SK-N-SH (cell line): ENCODE data around the gene NEK6. TPM values are rescaled to one million over a fixed set of nuclear protein-coding genes. Genes with fewer than 3 reads are reported as not detected.

ENCODE experiments used
- CTCF ChIA-PET: fragments of 300-600, 350-600 bp; formaldehyde crosslinking; extraction: SDS; loops from one replicate; lab custom pipeline; 2021; lab: Yijun Ruan, JAX
- POLR2A ChIA-PET: fragments of 350-600 bp; sonication (Branson Sonifier 250); formaldehyde crosslinking; extraction: SDS; loops from one replicate; lab custom pipeline; 2020; ENCODE audit warnings: antibody characterized with exemption, inconsistent platforms; lab: Yijun Ruan, JAX
- DNase-seq: peaks from one replicate; pipeline ENCODE4 v3.0.0; 2012
- H2AFZ ChIP-seq: fragments of 200-600 bp; sonication (generic); 2 replicates; pipeline ENCODE4 v1.8.1; 2016; ENCODE audit warnings: antibody characterized with exemption, mild to moderate bottlenecking, low read depth
- H3F3A ChIP-seq: fragments of 200-600 bp; sonication (generic); replicated peaks from 2 replicates; pipeline ENCODE3; 2016; ENCODE audit warnings: antibody characterized with exemption, mild to moderate bottlenecking; ENCODE audit not compliant: insufficient read depth
- H3K27ac ChIP-seq, 2 experiments: fragments of 200-500 bp in 1 of 2; fragments of 200-600 bp in 1 of 2; sonication (Bioruptor generic) in 1 of 2; sonication (generic), shearing (Covaris generic) in 1 of 2; 2 replicates each; pipeline versions ENCODE4 v1.5.1 to v1.6.1; 2014 to 2016; ENCODE audit warnings: low read depth in 2 of 2, inconsistent platforms in 1 of 2, low read length in 1 of 2, mild to moderate bottlenecking in 1 of 2, mixed read lengths in 1 of 2
- H3K27me3 ChIP-seq: fragments of 200-600 bp; sonication (generic), shearing (Covaris generic); 2 replicates; pipeline ENCODE4 v1.6.1; 2016; ENCODE audit warnings: mixed run types; ENCODE audit not compliant: insufficient read depth
- H3K36me3 ChIP-seq, 2 experiments: fragments of 200-500 bp in 1 of 2; fragments of 200-600 bp in 1 of 2; sonication (Bioruptor generic) in 1 of 2; sonication (generic) in 1 of 2; replicated peaks in 1 of 2; 2 replicates each; pipeline versions ENCODE3 to v1.5.1; 2014 to 2016; ENCODE audit warnings: low read length in 1 of 2, mild to moderate bottlenecking in 1 of 2; ENCODE audit not compliant: insufficient read depth in 2 of 2, control insufficient read depth in 1 of 2
- H3K4me1 ChIP-seq, 2 experiments: fragments of 200-500 bp in 1 of 2; fragments of 200-600 bp in 1 of 2; sonication (Bioruptor generic) in 1 of 2; sonication (generic), shearing (Covaris generic) in 1 of 2; 2 replicates each; pipeline versions ENCODE4 v1.5.1 to v1.6.1; 2014 to 2016; ENCODE audit warnings: low read depth in 1 of 2, low read length in 1 of 2, mixed run types in 1 of 2; ENCODE audit not compliant: insufficient read depth in 2 of 2, control insufficient read depth in 1 of 2
- H3K4me2 ChIP-seq: fragments of 200-600 bp; sonication (generic), shearing (Covaris generic); 2 replicates; pipeline ENCODE4 v1.6.1; 2017; ENCODE audit warnings: mixed run types
- H3K4me3 ChIP-seq, 2 experiments: fragments of 200-500 bp in 1 of 2; fragments of 200-600 bp in 1 of 2; sonication (Bioruptor generic) in 1 of 2; sonication (generic), shearing (Covaris generic) in 1 of 2; 2 replicates each; pipeline versions ENCODE4 v1.5.1 to v1.8.1; 2014 to 2016; ENCODE audit warnings: low read depth in 2 of 2, inconsistent platforms in 1 of 2, low read length in 1 of 2, mild to moderate bottlenecking in 1 of 2, mixed read lengths in 1 of 2, moderate library complexity in 1 of 2
- H3K79me2 ChIP-seq: fragments of 200-600 bp; sonication (generic); 2 replicates; pipeline ENCODE4 v1.8.1; 2017; ENCODE audit warnings: mild to moderate bottlenecking; ENCODE audit not compliant: insufficient read depth
- H3K9ac ChIP-seq: fragments of 200-600 bp; sonication (generic); 2 replicates; pipeline ENCODE4 v1.6.1; 2017; ENCODE audit warnings: mixed run types
- H3K9me2 ChIP-seq: fragments of 200-600 bp; sonication (generic); 2 replicates; pipeline ENCODE4 v1.6.1; 2017; ENCODE audit warnings: mixed run types
- H3K9me3 ChIP-seq: fragments of 200-600 bp; sonication (generic); 2 replicates; pipeline ENCODE4 v1.6.1; 2017; ENCODE audit warnings: mixed run types, mild to moderate bottlenecking, moderate library complexity
- H4K20me1 ChIP-seq: fragments of 200-600 bp; sonication (generic); 2 replicates; pipeline ENCODE4 v1.6.1; 2017; ENCODE audit warnings: mild to moderate bottlenecking, mixed run types; ENCODE audit not compliant: insufficient read depth
- CHD2 ChIP-seq: fragments of 150-350 bp; IDR thresholded peaks from 2 replicates; pipeline ENCODE4 v1.6.1; 2018; ENCODE audit warnings: low read length; ENCODE audit not compliant: partially characterized antibody
- ELF1 ChIP-seq: IDR thresholded peaks from 2 replicates; pipeline ENCODE4 v1.4.0; 2012
- FOSL2 ChIP-seq: IDR thresholded peaks from 2 replicates; pipeline ENCODE4 v1.4.0; 2012; ENCODE audit warnings: low read depth, mild to moderate bottlenecking, moderate library complexity, borderline replicate concordance
- FOXJ3 ChIP-seq: sonication (generic); formaldehyde crosslinking; IDR thresholded peaks from 2 replicates; pipeline ENCODE4 v1.5.1; 2020; ENCODE audit warnings: mild to moderate bottlenecking, missing genetic modification reagents
- FOXM1 ChIP-seq: IDR thresholded peaks from 2 replicates; pipeline ENCODE4 v1.4.0; 2012; ENCODE audit warnings: low read depth, mild to moderate bottlenecking
- GABPA ChIP-seq: IDR thresholded peaks from 2 replicates; pipeline ENCODE4 v1.4.0; 2012; ENCODE audit warnings: low read depth, mild to moderate bottlenecking
- MXI1 ChIP-seq: IDR thresholded peaks from 2 replicates; pipeline ENCODE4 v1.6.1; 2012; ENCODE audit warnings: mild to moderate bottlenecking, low read depth, low read length, improper control_type of control experiment
- RAD21 ChIP-seq: IDR thresholded peaks from 2 replicates; pipeline ENCODE4 v1.6.1; 2012; ENCODE audit warnings: mild to moderate bottlenecking, low read length
- RFX5 ChIP-seq: IDR thresholded peaks from 2 replicates; pipeline ENCODE4 v1.6.1; 2012; ENCODE audit warnings: mild to moderate bottlenecking, improper control_type of control experiment, low read length
- SMC3 ChIP-seq: IDR thresholded peaks from 2 replicates; pipeline ENCODE4 v1.6.1; 2012; ENCODE audit warnings: low read depth, low read length, improper control_type of control experiment
- TAF1 ChIP-seq: IDR thresholded peaks from 2 replicates; pipeline ENCODE4 v1.6.1; 2012; ENCODE audit warnings: low read depth, mild to moderate bottlenecking, low read length, moderate library complexity, borderline replicate concordance
- TCF12 ChIP-seq: IDR thresholded peaks from 2 replicates; pipeline ENCODE4 v1.4.0; 2012
- YY1 ChIP-seq: IDR thresholded peaks from 2 replicates; pipeline ENCODE4 v1.4.0; 2012; ENCODE audit warnings: low read depth, mild to moderate bottlenecking
- WGBS: methylation state at CpG from one replicate; pipeline ENCODE4 v1.1.6; 2017; ENCODE audit warnings: low lambda C conversion rate; 5-methylcytosine and 5-hydroxymethylcytosine counted together
- polyA plus RNA-seq, 3 experiments: library from polyadenylated mRNA; depleted of rRNA; stranded (reverse); fragments of >200 nt; gene quantifications; 2 replicates each; pipeline ENCODE4 v1.2.3, GENCODE V29; 2012
- TF ChIP-seq, protein P1 (sequence below): IDR thresholded peaks from 2 replicates; pipeline ENCODE4; 2012
- TF ChIP-seq, protein P2 (sequence below): IDR thresholded peaks from 2 replicates; pipeline ENCODE4 v1.4.0; 2012; ENCODE audit warnings: low read depth
- TF ChIP-seq, protein P3 (sequence below): IDR thresholded peaks from 2 replicates; pipeline ENCODE4 v1.6.1; 2012; ENCODE audit warnings: mild to moderate bottlenecking, low read depth, low read length, moderate library complexity
- TF ChIP-seq, protein P4 (sequence below): IDR thresholded peaks from 2 replicates; pipeline ENCODE4 v1.4.0; 2012; ENCODE audit warnings: low read depth, borderline replicate concordance
- TF ChIP-seq, protein P5 (sequence below): fragments of 150-350 bp; IDR thresholded peaks from 2 replicates; pipeline ENCODE4 v1.6.1; 2017; ENCODE audit warnings: antibody characterized with exemption, low read length, low read depth, borderline replicate concordance

NEK6 gene
- polyA plus RNA-seq, 1 of the 3 experiments (the other 2 are of a cell fraction): 89.8 TPM

DNA sequence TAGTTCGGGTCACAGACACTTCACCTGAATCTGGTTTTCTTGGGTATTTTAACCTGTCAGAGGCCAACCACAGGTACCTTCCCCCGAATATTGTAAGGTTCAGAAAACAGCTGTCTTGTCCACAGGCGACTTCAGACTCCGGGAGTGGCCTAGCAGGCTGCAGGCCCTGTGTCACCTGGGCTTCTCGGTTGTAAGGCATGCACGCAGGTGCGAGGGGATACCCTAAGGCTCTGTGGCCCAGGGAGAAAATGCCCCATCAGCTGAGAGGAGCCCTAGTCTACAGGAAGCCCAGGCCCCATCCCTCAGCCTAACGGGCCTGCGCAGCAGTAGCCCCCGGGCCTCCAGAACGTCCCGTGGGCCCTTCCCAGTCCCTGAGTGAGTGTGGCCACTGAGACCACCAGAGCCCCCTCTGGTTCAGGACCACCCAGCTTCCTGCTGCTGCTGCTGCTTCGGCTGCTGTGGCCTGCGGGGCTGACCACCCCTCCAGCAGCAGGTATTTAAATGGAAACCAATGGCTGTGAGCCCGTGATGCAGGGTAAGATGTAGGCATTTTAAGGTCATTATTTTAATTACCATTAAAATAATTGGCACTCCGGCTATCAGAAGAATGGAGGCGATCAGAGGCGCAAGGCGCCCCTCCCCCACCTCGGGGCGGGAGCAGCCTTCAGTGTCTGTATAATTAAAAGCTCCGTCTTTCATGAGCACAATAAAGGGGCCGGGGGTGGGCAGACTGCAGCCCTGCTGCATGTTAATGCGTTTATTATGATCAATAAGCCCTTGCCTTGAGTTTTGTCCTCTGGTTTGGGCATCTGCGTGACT, 92.1 kb downstream of the NEK6 start:
- WGBS: 91% methylated on average over 20 of the region's 25 CpGs
- ChIA-PET CTCF (interaction anchor here (1.6 kb wide), 1 partner anchor 43 kb away, joined by 3 read pairs; no protein-coding TSS in a partner anchor), POLR2A (interaction anchor here (0.6 kb wide), 1 partner anchor 9 kb away, joined by 3 read pairs; no protein-coding TSS in a partner anchor)
- Histone ChIP-seq H3K4me2 (no peak overlapping the region), H2AFZ (no peak overlapping the region), H3F3A (peaks cover 39% of the 10 kb centered on the region), H3K27ac (no peak overlapping the region), H3K4me1 (peaks cover 0 to 10% of the 10 kb centered on the region in 2 experiments; a peak in 1 of 4 replicates), H3K79me2 (no peaks in the 10 kb centered on the region), H4K20me1 (peaks cover 25% of the 10 kb centered on the region), H3K36me3 (peaks cover 28 to 87% of the 10 kb centered on the region in 2 experiments), H3K9me3 (no peaks in the 10 kb centered on the region), H3K27me3 (no peaks in the 10 kb centered on the region), H3K9ac (no peak overlapping the region), H3K4me3 (no peak overlapping the region), H3K9me2 (no peaks in the 10 kb centered on the region)
- no peak for DNase-seq
- TF ChIP-seq FOSL2 (no peak), GABPA (no peak), FOXM1 (no peak), TCF12 (no peak), RFX5 (no peak), FOXJ3 (CRISPR knock-in tag) (no peak), YY1 (no peak), ELF1 (no peak), TAF1 (no peak), MXI1 (no peak), CHD2 (no peak), SMC3 (no peak), RAD21 (no peak)
- TF ChIP-seq, protein P1, sequence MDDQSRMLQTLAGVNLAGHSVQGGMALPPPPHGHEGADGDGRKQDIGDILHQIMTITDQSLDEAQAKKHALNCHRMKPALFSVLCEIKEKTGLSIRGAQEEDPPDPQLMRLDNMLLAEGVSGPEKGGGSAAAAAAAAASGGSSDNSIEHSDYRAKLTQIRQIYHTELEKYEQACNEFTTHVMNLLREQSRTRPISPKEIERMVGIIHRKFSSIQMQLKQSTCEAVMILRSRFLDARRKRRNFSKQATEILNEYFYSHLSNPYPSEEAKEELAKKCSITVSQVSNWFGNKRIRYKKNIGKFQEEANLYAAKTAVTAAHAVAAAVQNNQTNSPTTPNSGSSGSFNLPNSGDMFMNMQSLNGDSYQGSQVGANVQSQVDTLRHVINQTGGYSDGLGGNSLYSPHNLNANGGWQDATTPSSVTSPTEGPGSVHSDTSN: no peak
- TF ChIP-seq, protein P2, sequence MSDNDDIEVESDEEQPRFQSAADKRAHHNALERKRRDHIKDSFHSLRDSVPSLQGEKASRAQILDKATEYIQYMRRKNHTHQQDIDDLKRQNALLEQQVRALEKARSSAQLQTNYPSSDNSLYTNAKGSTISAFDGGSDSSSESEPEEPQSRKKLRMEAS: no peak
- TF ChIP-seq, protein P3, sequence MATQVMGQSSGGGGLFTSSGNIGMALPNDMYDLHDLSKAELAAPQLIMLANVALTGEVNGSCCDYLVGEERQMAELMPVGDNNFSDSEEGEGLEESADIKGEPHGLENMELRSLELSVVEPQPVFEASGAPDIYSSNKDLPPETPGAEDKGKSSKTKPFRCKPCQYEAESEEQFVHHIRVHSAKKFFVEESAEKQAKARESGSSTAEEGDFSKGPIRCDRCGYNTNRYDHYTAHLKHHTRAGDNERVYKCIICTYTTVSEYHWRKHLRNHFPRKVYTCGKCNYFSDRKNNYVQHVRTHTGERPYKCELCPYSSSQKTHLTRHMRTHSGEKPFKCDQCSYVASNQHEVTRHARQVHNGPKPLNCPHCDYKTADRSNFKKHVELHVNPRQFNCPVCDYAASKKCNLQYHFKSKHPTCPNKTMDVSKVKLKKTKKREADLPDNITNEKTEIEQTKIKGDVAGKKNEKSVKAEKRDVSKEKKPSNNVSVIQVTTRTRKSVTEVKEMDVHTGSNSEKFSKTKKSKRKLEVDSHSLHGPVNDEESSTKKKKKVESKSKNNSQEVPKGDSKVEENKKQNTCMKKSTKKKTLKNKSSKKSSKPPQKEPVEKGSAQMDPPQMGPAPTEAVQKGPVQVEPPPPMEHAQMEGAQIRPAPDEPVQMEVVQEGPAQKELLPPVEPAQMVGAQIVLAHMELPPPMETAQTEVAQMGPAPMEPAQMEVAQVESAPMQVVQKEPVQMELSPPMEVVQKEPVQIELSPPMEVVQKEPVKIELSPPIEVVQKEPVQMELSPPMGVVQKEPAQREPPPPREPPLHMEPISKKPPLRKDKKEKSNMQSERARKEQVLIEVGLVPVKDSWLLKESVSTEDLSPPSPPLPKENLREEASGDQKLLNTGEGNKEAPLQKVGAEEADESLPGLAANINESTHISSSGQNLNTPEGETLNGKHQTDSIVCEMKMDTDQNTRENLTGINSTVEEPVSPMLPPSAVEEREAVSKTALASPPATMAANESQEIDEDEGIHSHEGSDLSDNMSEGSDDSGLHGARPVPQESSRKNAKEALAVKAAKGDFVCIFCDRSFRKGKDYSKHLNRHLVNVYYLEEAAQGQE: no peak
- TF ChIP-seq, protein P4, sequence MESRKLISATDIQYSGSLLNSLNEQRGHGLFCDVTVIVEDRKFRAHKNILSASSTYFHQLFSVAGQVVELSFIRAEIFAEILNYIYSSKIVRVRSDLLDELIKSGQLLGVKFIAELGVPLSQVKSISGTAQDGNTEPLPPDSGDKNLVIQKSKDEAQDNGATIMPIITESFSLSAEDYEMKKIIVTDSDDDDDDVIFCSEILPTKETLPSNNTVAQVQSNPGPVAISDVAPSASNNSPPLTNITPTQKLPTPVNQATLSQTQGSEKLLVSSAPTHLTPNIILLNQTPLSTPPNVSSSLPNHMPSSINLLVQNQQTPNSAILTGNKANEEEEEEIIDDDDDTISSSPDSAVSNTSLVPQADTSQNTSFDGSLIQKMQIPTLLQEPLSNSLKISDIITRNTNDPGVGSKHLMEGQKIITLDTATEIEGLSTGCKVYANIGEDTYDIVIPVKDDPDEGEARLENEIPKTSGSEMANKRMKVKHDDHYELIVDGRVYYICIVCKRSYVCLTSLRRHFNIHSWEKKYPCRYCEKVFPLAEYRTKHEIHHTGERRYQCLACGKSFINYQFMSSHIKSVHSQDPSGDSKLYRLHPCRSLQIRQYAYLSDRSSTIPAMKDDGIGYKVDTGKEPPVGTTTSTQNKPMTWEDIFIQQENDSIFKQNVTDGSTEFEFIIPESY: no peak
- TF ChIP-seq, protein P5, sequence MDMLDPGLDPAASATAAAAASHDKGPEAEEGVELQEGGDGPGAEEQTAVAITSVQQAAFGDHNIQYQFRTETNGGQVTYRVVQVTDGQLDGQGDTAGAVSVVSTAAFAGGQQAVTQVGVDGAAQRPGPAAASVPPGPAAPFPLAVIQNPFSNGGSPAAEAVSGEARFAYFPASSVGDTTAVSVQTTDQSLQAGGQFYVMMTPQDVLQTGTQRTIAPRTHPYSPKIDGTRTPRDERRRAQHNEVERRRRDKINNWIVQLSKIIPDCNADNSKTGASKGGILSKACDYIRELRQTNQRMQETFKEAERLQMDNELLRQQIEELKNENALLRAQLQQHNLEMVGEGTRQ: no peak
